Panc1 (cell line): Measurements from ENCODE around the gene RNF225. TPM values are rescaled to one million over a fixed set of nuclear protein-coding genes. Genes with fewer than 3 reads are reported as not detected.

ENCODE experiments used
- ATAC-seq: fragments of 200-7000 bp; cut with Tn5 transposase; 2 replicates; pipeline ENCODE4 v1.9.1; 2020; ENCODE audit warnings: mild to moderate bottlenecking, moderate library complexity
- Bru-seq: library from RNA; stranded (reverse); fragments of 400-500 nt; gene quantifications from one replicate; lab custom pipeline; 2021; lab: Mats Ljungman, UMichigan
- BruChase-seq, 2 experiments: library from RNA; stranded (reverse); fragments of 400-500 nt; gene quantifications; one replicate each; lab custom pipeline; 2021; lab: Mats Ljungman, UMichigan
- BruUV-seq: library from RNA; stranded (reverse); fragments of 400-500 nt; replicated peaks from 2 replicates; lab custom pipeline; 2021; lab: Mats Ljungman, UMichigan
- CTCF ChIA-PET: fragments of 300-600 bp; sonication (Branson Sonifier 250); formaldehyde crosslinking; loops from one replicate; lab custom pipeline; 2022; ENCODE audit warnings: antibody characterized with exemption; lab: Charles Lee
- POLR2A ChIA-PET: fragments of 300-600 bp; sonication (Branson Sonifier 250); formaldehyde crosslinking; loops from one replicate; lab custom pipeline; 2022; ENCODE audit warnings: antibody characterized with exemption; lab: Charles Lee
- DNase-seq: peaks from one replicate; pipeline ENCODE4 v3.0.0-alpha.2; 2010; ENCODE audit warnings: low read depth, low spot score
- H3K27ac ChIP-seq: 2 replicates; pipeline ENCODE4 v1.5.1; 2011; ENCODE audit warnings: mild to moderate bottlenecking, low read length, inconsistent platforms
- H3K27me3 ChIP-seq: fragments of 200-500 bp; sonication (Bioruptor generic); 2 replicates; pipeline ENCODE4 v1.6.0; 2014; ENCODE audit warnings: low read length, inconsistent platforms; ENCODE audit not compliant: control insufficient read depth, insufficient read depth
- H3K36me3 ChIP-seq: fragments of 200-500 bp; sonication (Bioruptor generic); 2 replicates; pipeline ENCODE4 v1.5.1; 2014; ENCODE audit warnings: inconsistent platforms, mild to moderate bottlenecking, low read length, moderate library complexity; ENCODE audit not compliant: control insufficient read depth, insufficient read depth
- H3K4me1 ChIP-seq: 2 replicates; pipeline ENCODE4 v1.5.1; 2011; ENCODE audit warnings: inconsistent platforms, mild to moderate bottlenecking, low read length, moderate library complexity; ENCODE audit not compliant: control insufficient read depth, insufficient read depth
- H3K4me3 ChIP-seq, 2 experiments: 2 replicates each; pipeline ENCODE4 v1.5.1; 2011 to 2012; ENCODE audit warnings: low read depth in 2 of 2, low read length in 2 of 2, mild to moderate bottlenecking in 2 of 2, inconsistent platforms in 1 of 2, moderate library complexity in 1 of 2
- H3K9me3 ChIP-seq: fragments of 200-500 bp; sonication (Bioruptor generic); 2 replicates; pipeline ENCODE4 v1.5.1; 2014; ENCODE audit warnings: low read depth, mild to moderate bottlenecking, inconsistent platforms, low read length, moderate library complexity; ENCODE audit not compliant: control insufficient read depth, insufficient read depth
- CTCF ChIP-seq: fragments of 450-650 bp; IDR thresholded peaks from 2 replicates; pipeline ENCODE4 v1.5.1; 2017; ENCODE audit warnings: mild to moderate bottlenecking
- POLR2AphosphoS5 ChIP-seq: IDR thresholded peaks from 2 replicates; pipeline ENCODE4 v1.6.1; 2012; ENCODE audit warnings: mild to moderate bottlenecking, low read depth, low read length, moderate library complexity
- REST ChIP-seq, 2 experiments: IDR thresholded peaks; 2 replicates each; pipeline ENCODE4 v1.6.1; 2011 to 2012; ENCODE audit warnings: low read depth in 2 of 2, control low read depth in 1 of 2, low read length in 1 of 2, mild to moderate bottlenecking in 1 of 2, moderate library complexity in 1 of 2; ENCODE audit not compliant: insufficient read depth in 1 of 2
- in situ Hi-C: cut with HindIII; loops from 2 replicates; pipeline ENCODE4 v1.10.0; 2016; ENCODE audit warnings: low sequenced_read_pairs, low pct_unique_long_range_greater_than_20kb
- intact Hi-C: fragments of 100-400 bp; cut with micrococcal nuclease; formaldehyde crosslinking; loops from one replicate; pipeline ENCODE4 v1.10.0; 2022; ENCODE audit not compliant: unreplicated experiment
- long read RNA-seq: library from polyadenylated mRNA; unstranded; transcript quantifications from one replicate; pipeline ENCODE4 v2.0.0, GENCODE V29; 2021; ENCODE audit not compliant: unreplicated experiment
- polyA plus RNA-seq: library from polyadenylated mRNA; unstranded; fragments of >200 nt; gene quantifications from one replicate; pipeline ENCODE4 v1.2.1, GENCODE V29; 2012; ENCODE audit warnings: missing spikeins; ENCODE audit not compliant: insufficient read length
- total RNA-seq: library from RNA; stranded (reverse); gene quantifications from one replicate; pipeline ENCODE4 v1.2.1, GENCODE V29; 2021; ENCODE audit not compliant: unreplicated experiment

Gene RNF225
- total RNA-seq (1.6 TPM), Bru-seq, nascent RNA (percentile 49 among the genes with signal in this experiment), BruChase-seq, experiment 1, labeled RNA remaining after a 2-hour chase (percentile 34 among the genes with signal in this experiment), BruChase-seq, experiment 2, labeled RNA remaining after a 6-hour chase (percentile 27 among the genes with signal in this experiment)
- polyA plus RNA-seq: 0.23 TPM
- long read RNA-seq: 0 reads

- H3K27ac ChIP-seq: no peak within 1 kb of the TSS
These were observed at the start of gene RNF225 for GRCh38 chr19:58395220-58395978. Gene RNF225, plus strand, starts transcription at chr19:58395656. Its CDS starts 434 bp downstream, at chr19:58396090.

More at GRCh38 chr19:58395220-58395978, at the start of gene RNF225:
- intact Hi-C loops (no loop called here), in situ Hi-C loops (no loop called here)
- Histone ChIP-seq H3K27me3 (no peaks in the 10 kb centered on the region), H3K9me3 (no peaks in the 10 kb centered on the region), H3K4me1 (peaks cover 20% of the 10 kb centered on the region), H3K36me3 (peaks cover 16% of the 10 kb centered on the region), H3K4me3 (no peak within 1 kb of the TSS)
- DNase-seq: no peak
- CTCF ChIA-PET: no interaction called here
- peak; percentile 70 for ATAC-seq
- POLR2A ChIA-PET: no interaction called here
- BruUV-seq: no TSS peak
- TF ChIP-seq CTCF (no peak), POLR2AphosphoS5 (peak; percentile 95), REST (IDR thresholded peaks at IDR 0.05; ENCODE audit: insufficient read depth in 1 of 2, low read depth in 2 of 2, low read length in 1 of 2) (no peak)
